SU-DHL-6 (cell line): Measurements from ENCODE around the gene SYT17.

ENCODE experiments used
- H2AFZ ChIP-seq: fragments of 200-600 bp; sonication (generic); 2 replicates; pipeline ENCODE4 v1.6.1; 2014; ENCODE audit warnings: low read depth, mild to moderate bottlenecking, moderate library complexity, mixed read lengths, antibody characterized with exemption, low read length; ENCODE audit not compliant: severe bottlenecking
- H3F3A ChIP-seq: fragments of 200-600 bp; shearing (Covaris generic); 2 replicates; pipeline ENCODE4 v1.6.0; 2016; ENCODE audit warnings: antibody characterized with exemption, mild to moderate bottlenecking; ENCODE audit not compliant: insufficient read depth
- H3K27ac ChIP-seq: fragments of 200-600 bp; sonication (generic); 2 replicates; pipeline ENCODE4 v1.5.1; 2016; ENCODE audit warnings: low read depth, mild to moderate bottlenecking, low read length, moderate library complexity, mixed read lengths
- H3K27me3 ChIP-seq: fragments of 200-600 bp; sonication (generic), shearing (Covaris generic); 2 replicates; pipeline ENCODE4 v1.6.0; 2014; ENCODE audit warnings: mild to moderate bottlenecking, low read length
- H3K36me3 ChIP-seq: fragments of 200-600 bp; sonication (generic); 2 replicates; pipeline ENCODE4 v1.6.1; 2014; ENCODE audit warnings: mild to moderate bottlenecking, low read length, mixed read lengths
- H3K4me2 ChIP-seq: fragments of 300-600, 200-600 bp; shearing (Covaris generic), sonication (generic); 2 replicates; pipeline ENCODE4 v1.6.0; 2014; ENCODE audit warnings: low read length, low read depth, mild to moderate bottlenecking; ENCODE audit not compliant: poor library complexity, severe bottlenecking
- H3K4me3 ChIP-seq: fragments of 200-600 bp; sonication (generic); 2 replicates; pipeline ENCODE4 v1.5.1; 2014; ENCODE audit warnings: antibody characterized with exemption, low read length, mild to moderate bottlenecking, mixed read lengths; ENCODE audit not compliant: insufficient read depth, poor library complexity, severe bottlenecking
- H3K79me2 ChIP-seq: fragments of 200-600 bp; sonication (generic); 2 replicates; pipeline ENCODE4 v1.6.1; 2014; ENCODE audit warnings: mild to moderate bottlenecking, low read length, moderate library complexity; ENCODE audit not compliant: insufficient read depth
- H3K9ac ChIP-seq: fragments of 200-600 bp; sonication (generic); 2 replicates; pipeline ENCODE4 v1.7.0; 2014; ENCODE audit warnings: mild to moderate bottlenecking, low read length
- H3K9me2 ChIP-seq: fragments of 200-600 bp; sonication (generic); replicated peaks from 2 replicates; pipeline ENCODE4 v1.6.1; 2014; ENCODE audit warnings: low read length; ENCODE audit not compliant: insufficient read depth
- H3K9me3 ChIP-seq: fragments of 200-600 bp; sonication (generic); 2 replicates; pipeline ENCODE4 v1.6.1; 2014; ENCODE audit warnings: low read length, mixed read lengths; ENCODE audit not compliant: insufficient read depth
- H4K20me1 ChIP-seq: fragments of 200-600 bp; sonication (generic); 2 replicates; pipeline ENCODE4 v1.6.1; 2014; ENCODE audit warnings: low read depth, mild to moderate bottlenecking, antibody characterized with exemption, low read length, moderate library complexity, mixed read lengths
- EZH2phosphoT487 ChIP-seq: fragments of 200-600 bp; sonication (generic), shearing (Covaris generic); conservative IDR thresholded peaks from 2 replicates; pipeline ENCODE4 v1.6.1; 2018; ENCODE audit warnings: mild to moderate bottlenecking, antibody characterized with exemption, low read length, moderate library complexity, mixed read lengths
- TF ChIP-seq, protein P1 (sequence below): fragments of 200-600 bp; sonication (generic); IDR thresholded peaks from one replicate; pipeline ENCODE4 v1.5.1; 2017; ENCODE audit warnings: antibody characterized with exemption, mild to moderate bottlenecking, low read length, moderate library complexity; ENCODE audit not compliant: insufficient read depth, poor library complexity, severe bottlenecking

The SYT17 gene

GRCh38 chr16:19283637-19284036, 115.6 kb downstream of the SYT17 start:
- H3K27ac ChIP-seq = no peak overlapping the region
- H3K27me3 ChIP-seq = no peaks in the 10 kb centered on the region
- no peak overlapping the region for H2AFZ ChIP-seq
- no peak overlapping the region for H3K4me3 ChIP-seq
- no peaks in the 10 kb centered on the region for H3K79me2 ChIP-seq
- no peak overlapping the region for H3K4me2 ChIP-seq
- H3F3A ChIP-seq = no peaks in the 10 kb centered on the region
- H4K20me1 ChIP-seq = no peaks in the 10 kb centered on the region
- TF ChIP-seq EZH2phosphoT487 = no peak
- TF ChIP-seq, protein P1, sequence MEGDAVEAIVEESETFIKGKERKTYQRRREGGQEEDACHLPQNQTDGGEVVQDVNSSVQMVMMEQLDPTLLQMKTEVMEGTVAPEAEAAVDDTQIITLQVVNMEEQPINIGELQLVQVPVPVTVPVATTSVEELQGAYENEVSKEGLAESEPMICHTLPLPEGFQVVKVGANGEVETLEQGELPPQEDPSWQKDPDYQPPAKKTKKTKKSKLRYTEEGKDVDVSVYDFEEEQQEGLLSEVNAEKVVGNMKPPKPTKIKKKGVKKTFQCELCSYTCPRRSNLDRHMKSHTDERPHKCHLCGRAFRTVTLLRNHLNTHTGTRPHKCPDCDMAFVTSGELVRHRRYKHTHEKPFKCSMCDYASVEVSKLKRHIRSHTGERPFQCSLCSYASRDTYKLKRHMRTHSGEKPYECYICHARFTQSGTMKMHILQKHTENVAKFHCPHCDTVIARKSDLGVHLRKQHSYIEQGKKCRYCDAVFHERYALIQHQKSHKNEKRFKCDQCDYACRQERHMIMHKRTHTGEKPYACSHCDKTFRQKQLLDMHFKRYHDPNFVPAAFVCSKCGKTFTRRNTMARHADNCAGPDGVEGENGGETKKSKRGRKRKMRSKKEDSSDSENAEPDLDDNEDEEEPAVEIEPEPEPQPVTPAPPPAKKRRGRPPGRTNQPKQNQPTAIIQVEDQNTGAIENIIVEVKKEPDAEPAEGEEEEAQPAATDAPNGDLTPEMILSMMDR = no peak
- H3K9ac ChIP-seq = no peak overlapping the region
- H3K9me2 ChIP-seq = no peaks in the 10 kb centered on the region
- no peaks in the 10 kb centered on the region for H3K9me3 ChIP-seq
- H3K36me3 ChIP-seq = no peaks in the 10 kb centered on the region

GRCh38 chr16:19284207-19284606, 116.2 kb downstream of the SYT17 start:
- Histone ChIP-seq H3K9me3 (no peaks in the 10 kb centered on the region), H3F3A (no peaks in the 10 kb centered on the region), H3K27ac (no peak overlapping the region), H3K27me3 (no peaks in the 10 kb centered on the region), H3K79me2 (no peaks in the 10 kb centered on the region), H3K36me3 (no peaks in the 10 kb centered on the region), H3K9me2 (no peaks in the 10 kb centered on the region), H3K4me3 (no peak overlapping the region), H4K20me1 (no peaks in the 10 kb centered on the region), H3K4me2 (no peak overlapping the region), H3K9ac (no peak overlapping the region), H2AFZ (no peak overlapping the region)
- TF ChIP-seq, protein P1 = no peak

DNA sequence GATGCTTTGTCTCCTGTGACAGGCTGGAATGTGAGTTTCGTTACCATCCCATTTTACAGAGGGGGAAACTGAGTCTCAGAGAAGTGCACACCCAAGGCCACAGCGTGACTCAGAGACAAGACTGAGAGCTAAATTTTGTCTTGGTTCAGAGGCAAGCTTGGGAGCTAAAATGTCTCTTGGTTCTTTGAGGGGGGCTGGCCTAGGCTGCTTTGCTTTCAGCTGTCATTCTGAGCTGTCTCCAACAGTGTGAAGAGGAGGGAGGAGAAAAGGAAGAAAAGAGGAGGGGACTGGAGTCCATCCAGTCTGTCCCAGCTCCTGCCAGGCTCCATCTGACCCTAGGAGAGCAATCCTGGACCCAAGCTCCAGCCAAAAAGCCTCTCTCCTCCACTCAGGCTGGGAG, 117.4 kb downstream of the SYT17 start, which contains the start of gene CLEC19A:
Gene CLEC19A, plus strand, starts transcription at position 301 of the 400 bp plus-strand sequence. CDS start 121 bp downstream, outside the sequence.
- Histone ChIP-seq H4K20me1 (no peaks in the 10 kb centered on the region), H3K27me3 (no peaks in the 10 kb centered on the region), H2AFZ (no peak within 1 kb of the TSS), H3K4me2 (no peak within 1 kb of the TSS), H3K27ac (no peak within 1 kb of the TSS), H3K79me2 (no peaks in the 10 kb centered on the region), H3K9me2 (no peaks in the 10 kb centered on the region), H3K9ac (no peak within 1 kb of the TSS), H3K9me3 (no peaks in the 10 kb centered on the region), H3K4me3 (no peak within 1 kb of the TSS), H3K36me3 (no peaks in the 10 kb centered on the region), H3F3A (no peaks in the 10 kb centered on the region)
- TF ChIP-seq, protein P1 = no peak
- no peak for TF ChIP-seq EZH2phosphoT487
